ENCODE data around the gene GPC6.

GPC6 gene

GRCh38 chr13:93407551-93407950, 180.9 kb downstream of the GPC6 start:
- H3K4me3 ChIP-seq (ENCODE audit: low read length) = no peak overlapping the region

GRCh38 chr13:93409001-93409400, 182.4 kb downstream of the GPC6 start:
- DNase-seq (ENCODE audit: low read depth) = no peak
- no peak for TF ChIP-seq CTCF (conservative IDR thresholded peaks at IDR 0.05; ENCODE audit: low read depth, low read length)
- H3K4me3 ChIP-seq (ENCODE audit: low read length) = no peak overlapping the region

More at GRCh38 chr13:93407551-93407950, 180.9 kb downstream of the GPC6 start:
- DNase-seq (ENCODE audit: low read depth) = no peak
- no peak for TF ChIP-seq CTCF (conservative IDR thresholded peaks at IDR 0.05; ENCODE audit: low read depth, low read length)

GRCh38 chr13:93409816-93410215, 183.2 kb downstream of the GPC6 start:
- no peak overlapping the region for H3K4me3 ChIP-seq (ENCODE audit: low read length)
- DNase-seq (ENCODE audit: low read depth) = no peak
- TF ChIP-seq CTCF (conservative IDR thresholded peaks at IDR 0.05; ENCODE audit: low read depth, low read length) = no peak

- H3K4me3 ChIP-seq (ENCODE audit: low read length) = no peak overlapping the region
- DNase-seq (ENCODE audit: low read depth) = no peak
- no peak for TF ChIP-seq CTCF (conservative IDR thresholded peaks at IDR 0.05; ENCODE audit: low read depth, low read length)
These were observed 184.6 kb downstream of the GPC6 start for GRCh38 chr13:93411186-93411680.

GRCh38 chr13:93412676-93413075, 186.1 kb downstream of the GPC6 start:
- no peak for DNase-seq (ENCODE audit: low read depth)
- no peak overlapping the region for H3K4me3 ChIP-seq (ENCODE audit: low read length)
- no peak for TF ChIP-seq CTCF (conservative IDR thresholded peaks at IDR 0.05; ENCODE audit: low read depth, low read length)

GRCh38 chr13:93413972-93414717, 187.5 kb downstream of the GPC6 start:
- no peak overlapping the region for H3K4me3 ChIP-seq (ENCODE audit: low read length)
- no peak for DNase-seq (ENCODE audit: low read depth)
- no peak for TF ChIP-seq CTCF (conservative IDR thresholded peaks at IDR 0.05; ENCODE audit: low read depth, low read length)

- no peak for TF ChIP-seq CTCF (conservative IDR thresholded peaks at IDR 0.05; ENCODE audit: low read depth, low read length)
- DNase-seq (ENCODE audit: low read depth) = no peak
These were observed 190.2 kb downstream of the GPC6 start for GRCh38 chr13:93416736-93417355.

More at GRCh38 chr13:93416736-93417355, 190.2 kb downstream of the GPC6 start:
- no peak overlapping the region for H3K4me3 ChIP-seq (ENCODE audit: low read length)
